Activated CD8-positive, alpha-beta T cell treated with anti-CD3 and anti-CD28 coated beads for 36 hours (primary cell): ENCODE data around the gene NOD2. TPM values are rescaled to one million over a fixed set of nuclear protein-coding genes. Genes with fewer than 3 reads are reported as not detected.

Source experiments
- ATAC-seq: fragments of 200-7000 bp; cut with Tn5 transposase; one replicate; pipeline ENCODE4 v1.10.0; 2021; ENCODE audit warnings: mild to moderate bottlenecking, moderate library complexity
- CTCF ChIA-PET: fragments of 350-600 bp; sonication (Branson Sonifier 250); formaldehyde crosslinking; loops from one replicate; lab custom pipeline; 2021; ENCODE audit warnings: antibody characterized with exemption; lab: Charles Lee
- POLR2A ChIA-PET: fragments of 350-600 bp; sonication (Branson Sonifier 250); formaldehyde crosslinking; loops from one replicate; lab custom pipeline; 2021; ENCODE audit warnings: antibody characterized with exemption; lab: Charles Lee
- DNase-seq: peaks from one replicate; pipeline ENCODE4 v3.0.0-alpha.2; 2020
- H3K27ac Mint-ChIP-seq: one replicate; pipeline ENCODE4 v1.8.0; 2021; ENCODE audit warnings: mild to moderate bottlenecking, mixed read lengths
- H3K27me3 Mint-ChIP-seq: one replicate; pipeline ENCODE4 v1.8.0; 2021; ENCODE audit warnings: mixed read lengths
- H3K36me3 Mint-ChIP-seq: one replicate; pipeline ENCODE4 v1.8.0; 2021; ENCODE audit warnings: low read depth, mixed read lengths
- H3K4me1 Mint-ChIP-seq: one replicate; pipeline ENCODE4 v1.8.0; 2021; ENCODE audit warnings: low read depth, mixed read lengths
- H3K4me3 Mint-ChIP-seq: one replicate; pipeline ENCODE4 v1.8.0; 2021; ENCODE audit warnings: mild to moderate bottlenecking, moderate library complexity, mixed read lengths
- H3K9me3 Mint-ChIP-seq: one replicate; pipeline ENCODE4 v1.8.0; 2021; ENCODE audit warnings: mixed read lengths
- intact Hi-C: fragments of 100-400 bp; cut with micrococcal nuclease; formaldehyde crosslinking; loops from one replicate; pipeline ENCODE4 v1.10.0; 2022
- total RNA-seq, 2 experiments: library from RNA; stranded (reverse); gene quantifications; one replicate each; pipeline ENCODE4 v1.2.3, GENCODE V29; 2021
- TF ChIP-seq, protein P1 (sequence below): fragments of 200-600 bp; IDR thresholded peaks from one replicate; pipeline ENCODE4 v1.8.0; 2022; ENCODE audit warnings: antibody characterized with exemption, mild to moderate bottlenecking

The NOD2 gene
- total RNA-seq, 2 experiments from 2014 or later: 1.1 to 1.6 TPM

DNA sequence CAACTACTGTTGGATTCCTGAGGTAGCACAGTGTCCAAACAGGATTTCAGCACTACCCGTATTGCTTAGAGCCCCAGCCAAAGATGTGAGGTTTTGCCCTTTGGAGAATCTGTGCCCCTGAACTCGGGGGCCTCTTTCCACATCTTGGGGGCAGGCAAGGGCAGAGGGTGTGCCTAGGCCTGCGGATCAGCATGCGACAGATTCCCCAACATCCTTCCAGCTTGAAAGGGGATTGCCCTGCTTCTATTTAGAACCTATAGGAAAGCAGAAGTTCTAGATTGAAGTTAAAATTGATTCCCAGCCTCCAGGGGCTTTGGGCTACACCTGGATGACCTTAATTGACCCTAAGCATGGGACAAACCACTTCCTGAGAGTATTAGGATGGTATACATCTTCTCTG, 19.6 kb downstream of the NOD2 start:
- POLR2A ChIA-PET: no interaction called here
- CTCF ChIA-PET: no interaction called here
- Mint-ChIP-seq H3K4me1 (peaks cover 31% of the 10 kb centered on the region), H3K27ac (no peak overlapping the region), H3K27me3 (no peaks in the 10 kb centered on the region), H3K36me3 (no peaks in the 10 kb centered on the region), H3K9me3 (no peaks in the 10 kb centered on the region), H3K4me3 (no peak overlapping the region)
- DNase-seq (no peak), ATAC-seq (no peak)
- intact Hi-C loops: no loop called here
- TF ChIP-seq, protein P1, sequence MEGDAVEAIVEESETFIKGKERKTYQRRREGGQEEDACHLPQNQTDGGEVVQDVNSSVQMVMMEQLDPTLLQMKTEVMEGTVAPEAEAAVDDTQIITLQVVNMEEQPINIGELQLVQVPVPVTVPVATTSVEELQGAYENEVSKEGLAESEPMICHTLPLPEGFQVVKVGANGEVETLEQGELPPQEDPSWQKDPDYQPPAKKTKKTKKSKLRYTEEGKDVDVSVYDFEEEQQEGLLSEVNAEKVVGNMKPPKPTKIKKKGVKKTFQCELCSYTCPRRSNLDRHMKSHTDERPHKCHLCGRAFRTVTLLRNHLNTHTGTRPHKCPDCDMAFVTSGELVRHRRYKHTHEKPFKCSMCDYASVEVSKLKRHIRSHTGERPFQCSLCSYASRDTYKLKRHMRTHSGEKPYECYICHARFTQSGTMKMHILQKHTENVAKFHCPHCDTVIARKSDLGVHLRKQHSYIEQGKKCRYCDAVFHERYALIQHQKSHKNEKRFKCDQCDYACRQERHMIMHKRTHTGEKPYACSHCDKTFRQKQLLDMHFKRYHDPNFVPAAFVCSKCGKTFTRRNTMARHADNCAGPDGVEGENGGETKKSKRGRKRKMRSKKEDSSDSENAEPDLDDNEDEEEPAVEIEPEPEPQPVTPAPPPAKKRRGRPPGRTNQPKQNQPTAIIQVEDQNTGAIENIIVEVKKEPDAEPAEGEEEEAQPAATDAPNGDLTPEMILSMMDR: no peak

DNA sequence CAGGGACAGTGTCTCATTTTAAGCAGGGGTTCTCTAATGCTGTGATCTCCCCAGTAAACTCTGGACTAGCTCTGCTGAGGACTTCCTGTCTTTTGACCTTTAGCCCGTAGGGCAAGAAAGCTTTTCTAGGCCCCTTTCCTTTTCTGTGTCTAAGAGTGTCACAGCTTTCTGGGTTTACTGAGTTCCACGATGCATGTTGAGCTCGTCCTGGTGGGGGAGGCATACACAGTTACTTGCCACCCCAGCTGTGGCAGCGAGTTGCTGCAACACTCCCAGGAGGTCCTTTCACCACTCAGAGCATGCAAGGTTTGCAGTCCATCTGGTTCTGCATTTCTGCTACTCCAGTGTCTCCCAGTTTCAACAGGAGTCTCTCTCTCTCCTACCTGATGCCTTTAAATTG, 23.7 kb downstream of the NOD2 start:
- Mint-ChIP-seq H3K27ac (peak overlapping the region; percentile 35), H3K9me3 (no peaks in the 10 kb centered on the region), H3K4me1 (peaks cover 26% of the 10 kb centered on the region), H3K27me3 (no peaks in the 10 kb centered on the region), H3K36me3 (no peaks in the 10 kb centered on the region), H3K4me3 (no peak overlapping the region)
- POLR2A ChIA-PET: interaction anchor here (0.9 to 1.4 kb wide), 2 partner anchors 17 to 18 kb away, joined by 3 to 4 read pairs; no protein-coding TSS in a partner anchor
- ATAC-seq (peak; percentile 55), DNase-seq (no peak)
- CTCF ChIA-PET: interaction anchor here (0.5 to 7.0 kb wide), 9 partner anchors 14 to 92 kb away, joined by 3 to 34 read pairs (median 3); no protein-coding TSS in a partner anchor
- intact Hi-C loops: no loop called here
- TF ChIP-seq, protein P1: no peak

GRCh38 chr16:50717494-50717893, 24.1 kb downstream of the NOD2 start:
- CTCF ChIA-PET: interaction anchor here (0.5 to 7.0 kb wide), 6 partner anchors 14 to 88 kb away, joined by 3 to 34 read pairs (median 4); no protein-coding TSS in a partner anchor
- TF ChIP-seq, protein P1: no peak
- no peaks in the 10 kb centered on the region for H3K27me3 Mint-ChIP-seq
- POLR2A ChIA-PET: interaction anchor here (0.9 kb wide), 1 partner anchor 18 kb away, joined by 3 read pairs; no protein-coding TSS in a partner anchor
- H3K4me1 Mint-ChIP-seq: peaks cover 30% of the 10 kb centered on the region
- no peaks in the 10 kb centered on the region for H3K9me3 Mint-ChIP-seq
- H3K27ac Mint-ChIP-seq: peak overlapping the region; percentile 30
- ATAC-seq (no peak), DNase-seq (no peak)
- intact Hi-C loops: no loop called here
- H3K36me3 Mint-ChIP-seq: no peaks in the 10 kb centered on the region
- H3K4me3 Mint-ChIP-seq: no peak overlapping the region

DNA sequence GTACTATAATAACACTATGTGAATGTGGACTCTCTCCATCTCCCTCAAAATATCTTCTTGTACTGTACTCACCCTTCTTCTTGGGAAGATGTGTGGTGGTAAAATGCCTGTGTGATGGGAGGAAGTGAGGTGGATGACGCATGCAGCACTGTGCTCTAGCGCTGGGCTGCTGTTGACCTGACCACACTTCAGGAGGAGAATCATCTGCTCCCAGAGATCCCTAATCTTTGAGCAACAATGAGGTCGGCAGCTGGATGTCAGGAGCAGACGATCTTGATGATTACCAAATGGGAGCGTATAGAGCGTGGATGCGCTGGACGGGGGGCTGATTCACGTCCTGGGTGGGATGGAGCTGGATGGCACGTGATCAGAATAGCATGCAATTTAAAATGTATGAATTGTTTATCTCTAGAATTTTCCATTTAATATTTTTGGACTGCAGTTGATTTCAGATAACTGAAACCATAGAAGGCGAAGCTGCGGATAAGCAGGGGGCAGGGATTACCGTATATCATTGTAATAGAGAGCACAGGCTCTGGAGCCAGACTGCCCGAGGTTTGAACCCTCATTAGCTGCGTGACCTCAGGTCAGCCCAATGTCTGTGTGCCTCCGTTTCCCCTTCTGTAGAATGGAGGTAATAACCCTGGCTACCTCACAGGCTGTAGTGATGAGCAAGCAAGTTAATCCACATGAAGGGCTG, 24.8 kb downstream of the NOD2 start:
- ATAC-seq (no peak), DNase-seq (no peak)
- Mint-ChIP-seq H3K27me3 (no peaks in the 10 kb centered on the region), H3K9me3 (peaks cover under 1% of the 10 kb centered on the region), H3K27ac (no peak overlapping the region), H3K4me3 (no peak overlapping the region), H3K36me3 (peaks cover 1% of the 10 kb centered on the region), H3K4me1 (peaks cover 32% of the 10 kb centered on the region)
- ChIA-PET CTCF (interaction anchor here (1.0 to 7.0 kb wide), 4 partner anchors 13 to 89 kb away, joined by 4 to 34 read pairs (median 6); no protein-coding TSS in a partner anchor), POLR2A (no interaction called here)
- intact Hi-C loops: no loop called here
- TF ChIP-seq, protein P1: no peak
